Osteocyte (in vitro differentiated cells): ENCODE measurements around the gene EDN2. TPM values are rescaled to one million over a fixed set of nuclear protein-coding genes. Genes with fewer than 3 reads are reported as not detected.

Experiments used
- DNase-seq: peaks from one replicate; pipeline ENCODE4 v3.0.0; 2021; ENCODE audit warnings: mixed read lengths; ENCODE audit not compliant: unreplicated experiment; ENCODE audit errors: extremely low spot score
- H3K27ac Mint-ChIP-seq: one replicate; pipeline ENCODE4 v1.8.0; 2021; ENCODE audit warnings: mild to moderate bottlenecking, mixed read lengths; ENCODE audit not compliant: unreplicated experiment
- H3K27me3 Mint-ChIP-seq: one replicate; pipeline ENCODE4 v1.8.0; 2021; ENCODE audit warnings: mixed read lengths; ENCODE audit not compliant: unreplicated experiment
- H3K36me3 Mint-ChIP-seq: one replicate; pipeline ENCODE4 v1.8.0; 2021; ENCODE audit warnings: mixed read lengths; ENCODE audit not compliant: unreplicated experiment
- H3K4me1 Mint-ChIP-seq: one replicate; pipeline ENCODE4 v1.8.0; 2021; ENCODE audit warnings: mixed read lengths; ENCODE audit not compliant: unreplicated experiment
- H3K4me3 Mint-ChIP-seq: one replicate; pipeline ENCODE4 v1.8.0; 2021; ENCODE audit warnings: mild to moderate bottlenecking, moderate library complexity, mixed read lengths; ENCODE audit not compliant: unreplicated experiment
- H3K9me3 Mint-ChIP-seq: one replicate; pipeline ENCODE4 v1.8.0; 2021; ENCODE audit warnings: mixed read lengths; ENCODE audit not compliant: unreplicated experiment
- CTCF ChIP-seq: fragments of 200-600 bp; sonication (generic); IDR thresholded peaks from 2 replicates; pipeline ENCODE4 v1.5.0; 2021; ENCODE audit warnings: antibody characterized with exemption, mild to moderate bottlenecking, moderate library complexity
- total RNA-seq: library from RNA; stranded (reverse); gene quantifications from 2 replicates; pipeline ENCODE4 v1.2.1, GENCODE V29; 2021

The EDN2 gene
- total RNA-seq, 1 donor from 2014 or later = not detected

DNA sequence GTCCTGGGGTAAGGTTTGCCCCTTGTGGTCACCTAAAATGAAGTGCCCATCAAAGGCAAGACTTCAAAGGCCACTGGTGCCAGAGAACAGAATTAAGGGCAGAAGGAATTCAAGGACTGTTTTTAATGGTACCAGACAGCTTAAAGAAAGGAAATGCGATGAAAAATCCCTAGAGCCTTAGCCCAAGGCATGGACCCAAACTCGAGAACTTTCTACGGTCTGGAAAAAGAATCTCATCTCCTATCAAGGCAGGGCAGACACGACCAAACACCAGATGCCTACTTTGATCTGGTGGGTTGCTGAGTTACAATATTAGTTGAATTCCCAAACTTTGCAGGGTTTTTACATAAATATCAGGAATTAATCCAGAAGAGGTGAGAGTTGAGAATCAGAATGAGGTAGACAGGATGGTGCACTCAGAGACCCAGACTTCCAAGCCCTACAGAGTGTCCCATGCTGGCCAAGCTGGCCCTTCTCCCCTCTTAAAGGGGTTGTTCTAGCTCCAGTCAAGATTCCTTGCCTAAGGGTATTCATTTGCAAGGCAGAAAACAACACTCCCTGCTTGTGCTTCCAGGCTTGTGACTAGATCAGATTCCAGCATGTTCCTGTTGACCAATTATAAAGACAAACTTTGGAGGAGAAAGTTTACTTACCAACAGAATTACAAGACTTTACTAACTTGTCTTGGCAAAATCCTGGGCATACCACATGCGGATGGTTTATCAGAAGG, 48.0 kb downstream of the EDN2 start:
- TF ChIP-seq CTCF = no peak
- no peak for DNase-seq
- Mint-ChIP-seq H3K27me3 (no peaks in the 10 kb centered on the region), H3K36me3 (no peaks in the 10 kb centered on the region), H3K4me3 (no peak overlapping the region), H3K27ac (peak overlapping the region; percentile 25), H3K9me3 (no peaks in the 10 kb centered on the region), H3K4me1 (peaks cover 57% of the 10 kb centered on the region)

GRCh38 chr1:41435570-41436178, 48.8 kb downstream of the EDN2 start:
- no peak overlapping the region for H3K4me3 Mint-ChIP-seq
- no peak overlapping the region for H3K27ac Mint-ChIP-seq
- DNase-seq = no peak
- TF ChIP-seq CTCF = no peak
- H3K27me3 Mint-ChIP-seq = no peaks in the 10 kb centered on the region
- peaks cover 57% of the 10 kb centered on the region for H3K4me1 Mint-ChIP-seq
- H3K9me3 Mint-ChIP-seq = no peaks in the 10 kb centered on the region
- no peaks in the 10 kb centered on the region for H3K36me3 Mint-ChIP-seq

DNA sequence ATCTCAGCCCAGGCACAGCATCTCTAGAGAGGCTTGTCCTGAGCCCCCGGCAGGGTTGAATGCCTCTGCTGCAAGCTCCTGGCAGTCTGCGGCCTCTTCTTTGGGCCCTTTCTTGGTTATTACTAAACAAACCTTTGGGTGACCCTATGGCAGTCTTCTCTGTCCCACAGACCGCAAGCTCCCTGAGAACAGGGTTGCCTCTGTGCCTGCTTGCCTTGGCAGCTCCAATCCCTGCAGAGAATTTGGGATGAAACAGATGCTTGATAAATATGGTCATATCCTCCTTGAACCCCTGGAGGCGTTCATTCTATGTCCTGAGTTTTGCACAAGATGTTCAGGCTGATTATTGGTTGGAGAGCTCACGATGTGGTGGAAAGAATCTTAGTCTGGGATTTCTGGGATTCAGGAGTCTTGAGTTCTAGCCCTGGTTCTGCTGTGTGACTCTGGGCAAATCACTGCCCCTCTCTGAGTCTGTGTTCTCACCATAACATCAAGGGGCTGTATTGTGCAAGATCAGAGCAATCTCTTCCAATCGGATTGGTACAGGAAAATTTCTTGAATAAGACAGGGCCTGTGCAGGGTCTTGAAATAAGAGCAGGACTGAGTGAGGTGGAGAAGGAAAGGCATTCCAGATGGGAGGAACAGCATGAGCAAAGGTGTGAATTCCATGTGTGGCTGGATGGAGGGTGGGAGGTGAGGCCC, 49.6 kb downstream of the EDN2 start:
- Mint-ChIP-seq H3K36me3 (no peaks in the 10 kb centered on the region), H3K9me3 (no peaks in the 10 kb centered on the region), H3K27ac (peak overlapping the region; percentile 4), H3K4me3 (no peak overlapping the region), H3K27me3 (no peaks in the 10 kb centered on the region), H3K4me1 (peaks cover 53% of the 10 kb centered on the region)
- no peak for DNase-seq
- no peak for TF ChIP-seq CTCF

DNA sequence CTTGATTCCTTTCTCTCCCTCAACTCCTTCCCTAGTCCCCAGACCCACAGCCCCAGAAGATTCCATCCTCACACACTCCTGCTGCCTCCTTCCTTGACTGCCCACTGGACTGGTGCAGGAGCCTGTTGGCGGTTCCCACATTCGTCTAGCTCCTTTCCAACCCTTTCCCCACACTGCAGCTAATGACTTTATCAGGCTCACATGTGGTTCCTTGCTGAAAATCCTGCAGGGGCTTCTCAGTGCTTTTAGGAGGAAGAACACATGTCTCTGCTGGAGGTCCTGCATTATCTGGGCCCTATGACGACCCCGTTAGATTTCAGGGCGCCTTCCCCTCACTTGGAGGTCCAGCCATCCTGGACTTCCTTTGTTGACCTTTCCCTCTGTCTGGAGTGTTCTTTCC, 50.2 kb downstream of the EDN2 start:
- peak overlapping the region; percentile 4 for H3K27ac Mint-ChIP-seq
- no peak for TF ChIP-seq CTCF
- no peak overlapping the region for H3K4me3 Mint-ChIP-seq
- peaks cover 53% of the 10 kb centered on the region for H3K4me1 Mint-ChIP-seq
- no peaks in the 10 kb centered on the region for H3K9me3 Mint-ChIP-seq
- no peak for DNase-seq
- H3K27me3 Mint-ChIP-seq = no peaks in the 10 kb centered on the region
- H3K36me3 Mint-ChIP-seq = no peaks in the 10 kb centered on the region

DNA sequence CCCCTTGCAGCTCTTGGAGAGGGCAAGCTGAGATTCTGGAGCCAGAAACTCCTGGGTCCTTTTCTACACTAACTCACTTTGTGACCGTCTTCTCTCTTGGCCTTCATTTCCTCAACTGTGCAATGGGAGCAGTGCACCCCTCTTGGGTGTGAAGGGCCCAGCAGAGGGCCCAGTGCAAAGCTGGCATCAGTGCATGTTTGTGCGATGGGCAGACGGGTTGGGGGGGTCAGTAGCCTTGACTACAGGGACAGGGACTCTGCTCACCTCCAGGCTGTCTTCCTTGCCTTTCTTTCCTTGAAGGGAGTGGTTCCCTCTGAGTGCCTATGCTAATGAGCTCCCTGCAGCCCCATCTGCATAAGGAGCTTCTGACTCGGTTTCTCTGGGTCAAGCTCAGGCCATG, 51.0 kb downstream of the EDN2 start:
- Mint-ChIP-seq H3K27ac (peak overlapping the region; percentile 87), H3K4me1 (peaks cover 59% of the 10 kb centered on the region), H3K4me3 (no peak overlapping the region), H3K27me3 (no peaks in the 10 kb centered on the region), H3K36me3 (no peaks in the 10 kb centered on the region), H3K9me3 (no peaks in the 10 kb centered on the region)
- no peak for DNase-seq
- no peak for TF ChIP-seq CTCF
